IMR-90 (cell line): ENCODE results near the gene TPI1. TPM values are rescaled to one million over a fixed set of nuclear protein-coding genes. Genes with fewer than 3 reads are reported as not detected.

Experiments used
- ATAC-seq: fragments of 200-7000 bp; cut with Tn5 transposase; 2 replicates; pipeline ENCODE4 v1.9.1; 2020; ENCODE audit warnings: low read depth, mild to moderate bottlenecking, moderate library complexity
- BruUV-seq: library from RNA; stranded (reverse); fragments of 400-500 nt; replicated peaks from 2 replicates; lab custom pipeline; 2021; lab: Mats Ljungman, UMichigan
- CTCF ChIA-PET: fragments of 300-600 bp; formaldehyde crosslinking; extraction: SDS; loops from one replicate; lab custom pipeline; 2021; ENCODE audit warnings: antibody characterized with exemption; lab: Yijun Ruan, JAX
- POLR2A ChIA-PET: fragments of 300-600 bp; sonication (Branson Sonifier 250); formaldehyde crosslinking; loops from one replicate; lab custom pipeline; 2022; ENCODE audit warnings: antibody characterized with exemption; ENCODE audit not compliant: unreplicated experiment; lab: Charles Lee
- DNase-seq: peaks from one replicate; pipeline ENCODE4 v3.0.0; 2013
- H2AFZ ChIP-seq: replicated peaks from 2 replicates; pipeline ENCODE3; 2013; ENCODE audit warnings: low read length, mild to moderate bottlenecking; ENCODE audit not compliant: poor library complexity
- H2AK5ac ChIP-seq: 2 replicates; pipeline ENCODE4 v1.6.1; 2013; ENCODE audit warnings: low read depth, low read length, inconsistent platforms
- H2AK9ac ChIP-seq: replicated peaks from 2 replicates; pipeline ENCODE3; 2013; ENCODE audit warnings: mild to moderate bottlenecking, low read depth, low read length, moderate library complexity; ENCODE audit not compliant: poor library complexity
- H2BK120ac ChIP-seq: 2 replicates; pipeline ENCODE4 v1.6.1; 2013; ENCODE audit warnings: low read depth, low read length, inconsistent platforms
- H2BK15ac ChIP-seq: 3 replicates; pipeline ENCODE4 v1.6.1; 2013; ENCODE audit warnings: low read depth, low read length, inconsistent platforms
- H2BK20ac ChIP-seq: 2 replicates; pipeline ENCODE4 v1.6.1; 2013; ENCODE audit warnings: low read depth, mild to moderate bottlenecking, inconsistent platforms, low read length, moderate library complexity
- H2BK5ac ChIP-seq: 2 replicates; pipeline ENCODE4 v1.6.1; 2013; ENCODE audit warnings: mild to moderate bottlenecking, low read depth, low read length, inconsistent platforms; ENCODE audit not compliant: poor library complexity, severe bottlenecking
- H3K14ac ChIP-seq: replicated peaks from 2 replicates; pipeline ENCODE4 v1.6.1; 2013; ENCODE audit warnings: low read depth, low read length, inconsistent platforms
- H3K18ac ChIP-seq: 2 replicates; pipeline ENCODE4 v1.6.1; 2013; ENCODE audit warnings: low read depth, low read length, control low read depth
- H3K23ac ChIP-seq: 2 replicates; pipeline ENCODE4 v1.6.1; 2013; ENCODE audit warnings: low read depth, low read length, inconsistent platforms
- H3K27ac ChIP-seq: 2 replicates; pipeline ENCODE4 v1.5.1; 2013; ENCODE audit warnings: mild to moderate bottlenecking, control low read depth, low read length; ENCODE audit not compliant: insufficient read depth
- H3K27me3 ChIP-seq: 2 replicates; pipeline ENCODE4 v1.6.1; 2013; ENCODE audit warnings: low read length; ENCODE audit not compliant: control insufficient read depth, insufficient read depth
- H3K36me3 ChIP-seq: 2 replicates; pipeline ENCODE4 v1.6.1; 2013; ENCODE audit warnings: low read length, mixed read lengths; ENCODE audit not compliant: control insufficient read depth, insufficient read depth
- H3K4ac ChIP-seq: 2 replicates; pipeline ENCODE4 v1.6.1; 2013; ENCODE audit warnings: low read depth, low read length, inconsistent platforms
- H3K4me1 ChIP-seq: 2 replicates; pipeline ENCODE4 v1.6.1; 2013; ENCODE audit warnings: low read length, mixed read lengths; ENCODE audit not compliant: control insufficient read depth, insufficient read depth
- H3K4me2 ChIP-seq: 2 replicates; pipeline ENCODE4 v1.6.1; 2013; ENCODE audit warnings: low read depth, mild to moderate bottlenecking, control low read depth, low read length, moderate library complexity
- H3K4me3 ChIP-seq: 2 replicates; pipeline ENCODE4 v1.5.1; 2013; ENCODE audit warnings: low read depth, mild to moderate bottlenecking, control low read depth, low read length, moderate library complexity; ENCODE audit not compliant: insufficient read depth
- H3K56ac ChIP-seq: 2 replicates; pipeline ENCODE4 v1.6.1; 2013; ENCODE audit warnings: low read length, inconsistent platforms; ENCODE audit not compliant: insufficient read depth; ENCODE audit errors: extremely low read depth
- H3K79me1 ChIP-seq, 2 experiments: 2 replicates each; pipeline ENCODE4 v1.6.1; 2013; ENCODE audit warnings: low read length in 2 of 2, inconsistent platforms in 1 of 2, low read depth in 1 of 2
- H3K9ac ChIP-seq: 2 replicates; pipeline ENCODE4 v1.6.1; 2013; ENCODE audit warnings: low read depth, low read length, control low read depth
- H3K9me1 ChIP-seq: 2 replicates; pipeline ENCODE4 v1.6.1; 2013; ENCODE audit warnings: low read length, inconsistent platforms; ENCODE audit not compliant: insufficient read depth
- H3K9me3 ChIP-seq: 2 replicates; pipeline ENCODE4 v1.6.1; 2013; ENCODE audit warnings: low read length; ENCODE audit not compliant: control insufficient read depth, insufficient read depth
- H4K20me1 ChIP-seq: 2 replicates; pipeline ENCODE4 v1.6.1; 2013; ENCODE audit warnings: low read length, inconsistent platforms; ENCODE audit not compliant: insufficient read depth
- H4K5ac ChIP-seq: 2 replicates; pipeline ENCODE4 v1.6.1; 2013; ENCODE audit warnings: mild to moderate bottlenecking, low read depth, low read length, control low read depth
- H4K8ac ChIP-seq, 2 experiments: 2 replicates each; pipeline ENCODE4 v1.6.1; 2013; ENCODE audit warnings: low read depth in 2 of 2, low read length in 2 of 2, control low read depth in 1 of 2, inconsistent platforms in 1 of 2
- H4K91ac ChIP-seq: 2 replicates; pipeline ENCODE4 v1.6.1; 2013; ENCODE audit warnings: low read depth, low read length, inconsistent platforms; ENCODE audit not compliant: insufficient read depth
- RCOR1 ChIP-seq: IDR thresholded peaks from 2 replicates; pipeline ENCODE4 v1.6.1; 2012; ENCODE audit warnings: mild to moderate bottlenecking, low read length, improper control_type of control experiment; ENCODE audit not compliant: insufficient replicate concordance
- WGBS, 2 experiments: methylation state at CpG; one replicate each; pipeline versions ENCODE4 v1.1.5 to v1.1.7; 2013; ENCODE audit warnings: missing lambda C conversion rate in 2 of 2; ENCODE audit not compliant: insufficient read length in 1 of 2; ENCODE audit errors: extremely low coverage in 2 of 2; 5-methylcytosine and 5-hydroxymethylcytosine counted together
- dilution Hi-C: fragments of 300-500 bp; cut with HindIII; formaldehyde crosslinking; loops from one replicate; pipeline ENCODE4 v1.14.3; 2018; ENCODE audit warnings: low sequenced_read_pairs; ENCODE audit not compliant: unreplicated experiment
- in situ Hi-C: fragments of 300-500 bp; cut with MboI; formaldehyde crosslinking; loops from 3 replicates; pipeline ENCODE4 v1.14.3; 2019; ENCODE audit warnings: low sequenced_read_pairs, inconsistent platforms, mixed read lengths
- intact Hi-C: fragments of 100-400 bp; cut with micrococcal nuclease; formaldehyde crosslinking; loops from 2 replicates; pipeline ENCODE4 v1.10.0; 2022
- polyA plus RNA-seq, 3 experiments: library from polyadenylated mRNA; depleted of rRNA; stranded (reverse); fragments of >200 nt; gene quantifications; 2 replicates each; pipeline ENCODE4 v1.2.3, GENCODE V29; 2012; ENCODE audit warnings: low replicate concordance in 1 of 3
- total RNA-seq: library from RNA; depleted of rRNA; stranded (reverse); fragments of >200 nt; gene quantifications from 2 replicates; pipeline ENCODE4 v1.2.3, GENCODE V29; 2012

TPI1 gene
- total and polyA plus RNA-seq, 2 of the 4 experiments (the other 2 are of a cell fraction): 1,995 to 2,176 TPM

DNA sequence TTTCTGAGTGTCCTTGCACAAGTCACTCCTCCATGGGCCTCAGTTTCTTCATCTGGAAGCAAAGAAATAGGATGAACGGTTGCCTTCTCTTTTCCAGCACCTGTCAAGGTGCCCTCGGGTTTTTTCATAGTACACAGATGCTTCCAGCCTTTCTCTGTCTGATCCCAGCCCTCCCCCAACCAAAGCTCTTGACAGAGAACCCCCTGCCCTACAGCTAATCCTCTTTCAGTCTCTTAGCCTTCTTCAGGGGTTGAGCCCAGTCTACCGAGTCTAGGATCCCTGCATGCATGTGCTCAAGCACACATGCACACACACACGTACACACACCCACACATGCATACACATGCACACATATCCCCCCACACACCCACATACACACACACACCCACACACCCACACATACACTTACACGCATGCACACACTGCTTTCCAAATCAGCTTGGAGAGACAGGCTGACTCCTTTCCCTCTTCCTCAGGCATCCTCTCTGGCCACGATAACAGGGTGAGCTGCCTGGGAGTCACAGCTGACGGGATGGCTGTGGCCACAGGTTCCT lies 20.9 kb upstream of the TPI1 start:
- Histone ChIP-seq H4K8ac (no peak overlapping the region), H3K9me1 (no peaks in the 10 kb centered on the region), H3K23ac (no peak overlapping the region), H3K27ac (no peak overlapping the region), H2AFZ (no peak overlapping the region), H2BK120ac (no peak overlapping the region), H3K14ac (no peak overlapping the region), H3K4me2 (no peak overlapping the region), H3K36me3 (peaks cover 58% of the 10 kb centered on the region), H4K20me1 (peaks cover 5% of the 10 kb centered on the region), H3K4me1 (no peaks in the 10 kb centered on the region), H2BK5ac (no peak overlapping the region), H3K9me3 (no peaks in the 10 kb centered on the region), H3K4ac (no peak overlapping the region), H3K56ac (no peak overlapping the region), H3K9ac (no peak overlapping the region), H4K91ac (no peak overlapping the region), H4K5ac (no peak overlapping the region), H3K4me3 (no peak overlapping the region), H2AK9ac (no peak overlapping the region), H2BK20ac (no peak overlapping the region), H3K27me3 (no peaks in the 10 kb centered on the region), H2BK15ac (no peak overlapping the region), H3K79me1 (peaks cover 6 to 20% of the 10 kb centered on the region in 2 experiments; a peak in 3 of 4 replicates), H2AK5ac (no peak overlapping the region), H3K18ac (no peak overlapping the region)
- no peak for TF ChIP-seq RCOR1
- dilution Hi-C loops (no loop called here), in situ Hi-C loops (no loop called here), intact Hi-C loops (no loop called here)
- 75% methylated on average over 2 of the region's 7 CpGs; no CpG with 5 or more reads in 1 of the 2 experiments for WGBS, 2 experiments
- no TSS peak for BruUV-seq
- no peak for ATAC-seq
- CTCF ChIA-PET: no interaction called here
- POLR2A ChIA-PET: no interaction called here
- no peak for DNase-seq
